ENCODE results near the gene SPDEF.

DNA sequence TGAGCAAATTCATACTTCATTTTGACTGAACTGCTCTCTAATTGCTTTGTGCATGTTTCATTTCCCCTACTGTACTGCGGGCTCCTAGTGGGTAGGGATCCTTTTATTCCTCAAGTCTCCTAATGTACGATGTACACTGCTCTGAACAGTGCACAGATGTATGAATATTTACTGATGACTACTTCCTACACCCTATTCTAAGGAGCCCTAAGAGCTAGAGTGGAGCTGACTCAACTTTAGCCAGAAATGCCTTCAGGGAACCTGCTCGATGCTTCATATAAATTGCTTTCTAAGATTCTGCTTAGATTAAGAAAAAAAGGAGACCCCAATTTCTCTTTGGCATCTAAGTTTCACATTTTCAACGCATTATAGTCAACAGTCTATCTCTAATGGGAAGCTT lies 47.6 kb upstream of the SPDEF start:
- TF ChIP-seq, protein P1, sequence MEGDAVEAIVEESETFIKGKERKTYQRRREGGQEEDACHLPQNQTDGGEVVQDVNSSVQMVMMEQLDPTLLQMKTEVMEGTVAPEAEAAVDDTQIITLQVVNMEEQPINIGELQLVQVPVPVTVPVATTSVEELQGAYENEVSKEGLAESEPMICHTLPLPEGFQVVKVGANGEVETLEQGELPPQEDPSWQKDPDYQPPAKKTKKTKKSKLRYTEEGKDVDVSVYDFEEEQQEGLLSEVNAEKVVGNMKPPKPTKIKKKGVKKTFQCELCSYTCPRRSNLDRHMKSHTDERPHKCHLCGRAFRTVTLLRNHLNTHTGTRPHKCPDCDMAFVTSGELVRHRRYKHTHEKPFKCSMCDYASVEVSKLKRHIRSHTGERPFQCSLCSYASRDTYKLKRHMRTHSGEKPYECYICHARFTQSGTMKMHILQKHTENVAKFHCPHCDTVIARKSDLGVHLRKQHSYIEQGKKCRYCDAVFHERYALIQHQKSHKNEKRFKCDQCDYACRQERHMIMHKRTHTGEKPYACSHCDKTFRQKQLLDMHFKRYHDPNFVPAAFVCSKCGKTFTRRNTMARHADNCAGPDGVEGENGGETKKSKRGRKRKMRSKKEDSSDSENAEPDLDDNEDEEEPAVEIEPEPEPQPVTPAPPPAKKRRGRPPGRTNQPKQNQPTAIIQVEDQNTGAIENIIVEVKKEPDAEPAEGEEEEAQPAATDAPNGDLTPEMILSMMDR (conservative IDR thresholded peaks at IDR 0.05 in 1 of 2, IDR thresholded peaks at IDR 0.05 in 1 of 2; ENCODE audit: low read depth in 1 of 2, low read length in 2 of 2), result no peak
- TF ChIP-seq EZH2 (IDR thresholded peaks at IDR 0.05; ENCODE audit: low read length, missing control alignments), result no peak

Measured in fibroblast of lung (primary cell).